Measurements from ENCODE around the gene OTULIN. TPM values are rescaled to one million over a fixed set of nuclear protein-coding genes. Genes with fewer than 3 reads are reported as not detected.

OTULIN gene
- total and polyA plus RNA-seq, 2 experiments from 2014 or later = 24.3 to 43.9 TPM

- H3K4me1 ChIP-seq (ENCODE audit: insufficient read depth) = peaks cover 58% of the 10 kb centered on the region
- H3K36me3 Mint-ChIP-seq (ENCODE audit: low read depth) = peaks cover 3% of the 10 kb centered on the region; the same call in 2 of the 3 replicates
- H3K4me3 Mint-ChIP-seq = no peak overlapping the region
- ATAC-seq = no peak
- H3K9me2 ChIP-seq (ENCODE audit: insufficient read depth) = no peaks in the 10 kb centered on the region; the same call in 1 of the 2 replicates
- H2AFZ ChIP-seq = no peak overlapping the region
- peaks cover 5% of the 10 kb centered on the region for H3K27me3 Mint-ChIP-seq (ENCODE audit: insufficient read depth, low read depth, poor library complexity)
- H3K36me3 ChIP-seq (ENCODE audit: insufficient read depth) = no peaks in the 10 kb centered on the region
- H3K4me1 Mint-ChIP-seq = peaks cover 54% of the 10 kb centered on the region
- no peaks in the 10 kb centered on the region for H4K20me1 ChIP-seq (replicated peaks; ENCODE audit: insufficient read depth)
- H3K27ac Mint-ChIP-seq = no peak overlapping the region
- no peaks in the 10 kb centered on the region for H3K9me3 Mint-ChIP-seq
- H3F3A ChIP-seq (replicated peaks; ENCODE audit: low read depth) = no peaks in the 10 kb centered on the region
- TF ChIP-seq EZH2phosphoT487 (IDR thresholded peaks at IDR 0.05; ENCODE audit: unreplicated experiment) = no peak
- no peak for TF ChIP-seq ETS1 (IDR thresholded peaks at IDR 0.05)
- H3K79me2 ChIP-seq (replicated peaks; ENCODE audit: insufficient read depth) = peaks cover 95% of the 10 kb centered on the region
- peak overlapping the region; percentile 23; the same call in 1 of the 2 replicates for H3K27ac ChIP-seq (ENCODE audit: low read depth)
- no peaks in the 10 kb centered on the region for H3K27me3 ChIP-seq (ENCODE audit: insufficient read depth)
- H3K4me3 ChIP-seq = no peak overlapping the region
- H3K4me2 ChIP-seq = peak overlapping the region; percentile 40
- DNase-seq (ENCODE audit: low spot score) = no peak
Observed at GRCh38 chr5:14673443-14673842, 8.9 kb downstream of the OTULIN start.

- H3K27me3 Mint-ChIP-seq (ENCODE audit: insufficient read depth, low read depth, poor library complexity) = peaks cover 5% of the 10 kb centered on the region
- no peaks in the 10 kb centered on the region for H3F3A ChIP-seq (replicated peaks; ENCODE audit: low read depth)
- H3K36me3 Mint-ChIP-seq (ENCODE audit: low read depth) = peaks cover 6% of the 10 kb centered on the region; the same call in 2 of the 3 replicates
- no peaks in the 10 kb centered on the region for H3K27me3 ChIP-seq (ENCODE audit: insufficient read depth)
- DNase-seq (ENCODE audit: low spot score) (no peak), ATAC-seq (no peak)
- no peak overlapping the region for H3K4me3 Mint-ChIP-seq
- H3K79me2 ChIP-seq (replicated peaks; ENCODE audit: insufficient read depth) = peaks cover 77% of the 10 kb centered on the region
- H4K20me1 ChIP-seq (replicated peaks; ENCODE audit: insufficient read depth) = no peaks in the 10 kb centered on the region; the same call in 1 of the 2 replicates
- H3K4me1 Mint-ChIP-seq = peaks cover 54% of the 10 kb centered on the region
- H3K9me2 ChIP-seq (ENCODE audit: insufficient read depth) = no peaks in the 10 kb centered on the region; the same call in 1 of the 2 replicates
- H3K4me3 ChIP-seq = no peak overlapping the region
- H3K27ac ChIP-seq (ENCODE audit: low read depth) = no peak overlapping the region
- peak overlapping the region; percentile 40; the same call in 1 of the 2 replicates for H3K4me2 ChIP-seq
- H3K27ac Mint-ChIP-seq = peak overlapping the region; percentile 8; the same call in 1 of the 2 replicates
- no peaks in the 10 kb centered on the region for H3K9me3 Mint-ChIP-seq
- H2AFZ ChIP-seq = no peak overlapping the region
- H3K36me3 ChIP-seq (ENCODE audit: insufficient read depth) = no peaks in the 10 kb centered on the region; the same call in 1 of the 2 replicates
- peaks cover 58% of the 10 kb centered on the region for H3K4me1 ChIP-seq (ENCODE audit: insufficient read depth)
- no peak for TF ChIP-seq POLR2AphosphoS5 (IDR thresholded peaks at IDR 0.05; ENCODE audit: low read depth)
- no peak for TF ChIP-seq ZNF462 (CRISPR knock-in tag; IDR thresholded peaks at IDR 0.05)
- no peak for TF ChIP-seq NANOG (IDR thresholded peaks at IDR 0.05; ENCODE audit: borderline replicate concordance)
- TF ChIP-seq EZH2 (IDR thresholded peaks at IDR 0.05; ENCODE audit: low read depth, unreplicated experiment) = no peak
- no peak for TF ChIP-seq JUNB (IDR thresholded peaks at IDR 0.05; ENCODE audit: unreplicated experiment)
- TF ChIP-seq, protein P1, sequence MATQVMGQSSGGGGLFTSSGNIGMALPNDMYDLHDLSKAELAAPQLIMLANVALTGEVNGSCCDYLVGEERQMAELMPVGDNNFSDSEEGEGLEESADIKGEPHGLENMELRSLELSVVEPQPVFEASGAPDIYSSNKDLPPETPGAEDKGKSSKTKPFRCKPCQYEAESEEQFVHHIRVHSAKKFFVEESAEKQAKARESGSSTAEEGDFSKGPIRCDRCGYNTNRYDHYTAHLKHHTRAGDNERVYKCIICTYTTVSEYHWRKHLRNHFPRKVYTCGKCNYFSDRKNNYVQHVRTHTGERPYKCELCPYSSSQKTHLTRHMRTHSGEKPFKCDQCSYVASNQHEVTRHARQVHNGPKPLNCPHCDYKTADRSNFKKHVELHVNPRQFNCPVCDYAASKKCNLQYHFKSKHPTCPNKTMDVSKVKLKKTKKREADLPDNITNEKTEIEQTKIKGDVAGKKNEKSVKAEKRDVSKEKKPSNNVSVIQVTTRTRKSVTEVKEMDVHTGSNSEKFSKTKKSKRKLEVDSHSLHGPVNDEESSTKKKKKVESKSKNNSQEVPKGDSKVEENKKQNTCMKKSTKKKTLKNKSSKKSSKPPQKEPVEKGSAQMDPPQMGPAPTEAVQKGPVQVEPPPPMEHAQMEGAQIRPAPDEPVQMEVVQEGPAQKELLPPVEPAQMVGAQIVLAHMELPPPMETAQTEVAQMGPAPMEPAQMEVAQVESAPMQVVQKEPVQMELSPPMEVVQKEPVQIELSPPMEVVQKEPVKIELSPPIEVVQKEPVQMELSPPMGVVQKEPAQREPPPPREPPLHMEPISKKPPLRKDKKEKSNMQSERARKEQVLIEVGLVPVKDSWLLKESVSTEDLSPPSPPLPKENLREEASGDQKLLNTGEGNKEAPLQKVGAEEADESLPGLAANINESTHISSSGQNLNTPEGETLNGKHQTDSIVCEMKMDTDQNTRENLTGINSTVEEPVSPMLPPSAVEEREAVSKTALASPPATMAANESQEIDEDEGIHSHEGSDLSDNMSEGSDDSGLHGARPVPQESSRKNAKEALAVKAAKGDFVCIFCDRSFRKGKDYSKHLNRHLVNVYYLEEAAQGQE (IDR thresholded peaks at IDR 0.05; ENCODE audit: unreplicated experiment) = no peak
- no peak for TF ChIP-seq STAT1 (IDR thresholded peaks at IDR 0.05; ENCODE audit: unreplicated experiment)
- TF ChIP-seq EZH2phosphoT487 (IDR thresholded peaks at IDR 0.05; ENCODE audit: unreplicated experiment) = no peak
Observed at GRCh38 chr5:14674983-14675854, 10.7 kb downstream of the OTULIN start.

Data from GM23338 (cell line).